Suppressor macrophage treated with lipopolysaccharide for 1 hour (primary cell): ENCODE data around the gene ZNF160.
"Not testable (repeated sequence)": the region's sequence is repeated elsewhere in the genome, so short reads cannot be mapped to it uniquely, and the experiment has no call there.

ENCODE experiments used
- DNase-seq, 3 donors: peaks; one replicate each; pipeline ENCODE4 v3.0.0-alpha.2; 2020 to 2022

Gene ZNF160

DNA sequence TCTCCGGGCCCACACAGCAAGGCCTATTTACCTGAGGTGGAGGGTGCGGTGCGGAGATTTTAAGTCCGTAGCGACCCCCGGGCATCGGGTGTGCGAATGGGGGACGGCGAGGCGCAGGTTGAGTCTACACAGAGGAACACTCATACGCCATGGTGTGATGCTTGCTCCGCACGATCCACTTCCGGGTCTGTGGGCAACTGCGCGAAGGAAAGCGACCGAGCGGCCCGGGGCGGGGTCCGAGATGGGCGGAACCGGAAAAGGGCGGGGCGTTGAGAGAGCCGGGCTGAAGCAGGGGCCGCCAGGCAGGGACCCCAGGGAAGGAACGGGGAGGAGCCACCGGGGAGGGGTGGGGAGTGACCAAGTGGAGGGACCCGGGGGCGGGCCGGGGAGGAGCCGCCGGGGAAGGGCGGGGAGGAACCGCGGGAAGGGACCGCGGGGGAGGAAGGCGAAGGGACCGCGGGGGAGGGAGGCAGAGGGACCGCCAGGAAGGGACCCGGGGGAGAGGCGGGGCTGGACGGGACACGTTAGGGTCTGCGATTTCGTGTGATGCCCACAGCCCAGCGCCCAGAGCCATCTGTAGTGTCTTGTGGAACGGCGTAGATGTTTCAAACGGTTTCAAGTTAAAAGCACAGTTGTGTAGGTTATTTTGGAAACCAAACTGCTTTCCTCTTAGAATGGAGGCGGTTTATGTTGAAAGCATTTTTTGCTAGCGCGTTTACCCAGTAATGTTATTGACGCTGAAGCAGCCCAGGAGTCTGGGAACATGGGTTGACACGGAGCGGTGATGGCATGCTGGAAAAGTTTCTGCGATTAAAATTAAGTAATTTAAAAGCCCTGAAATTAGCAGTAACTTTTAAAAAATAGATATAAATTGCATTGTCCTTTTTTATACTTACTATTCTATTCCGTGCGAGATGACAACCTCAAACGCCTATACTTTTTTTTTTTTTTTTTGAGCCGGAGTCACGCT is at the start of gene ZNF160:
Gene ZNF160, minus strand, starts transcription at position 189 of the 970 bp plus-strand sequence. CDS start 17,146 bp downstream, outside the sequence.
- DNase-seq: peak; percentile 97 to 99 (median 99)

DNA sequence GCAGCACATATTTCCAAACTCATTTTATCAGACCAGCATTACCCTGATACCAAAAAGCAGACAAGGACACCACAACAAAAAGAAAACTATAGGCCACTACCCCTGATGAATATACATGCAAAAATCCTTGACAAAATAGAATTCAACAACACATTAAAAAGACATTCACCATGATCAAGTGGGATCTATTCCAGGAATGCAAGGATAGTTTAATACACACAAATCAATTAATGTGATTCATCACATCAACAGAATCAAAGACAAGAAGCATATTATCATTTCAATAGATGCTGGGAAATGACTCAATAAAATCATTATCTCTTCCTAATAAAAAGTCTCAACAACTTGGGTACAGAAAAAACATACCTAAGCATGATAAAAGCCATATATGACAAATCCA is 44.4 kb upstream of the ZNF160 start:
- DNase-seq: no peak

DNA sequence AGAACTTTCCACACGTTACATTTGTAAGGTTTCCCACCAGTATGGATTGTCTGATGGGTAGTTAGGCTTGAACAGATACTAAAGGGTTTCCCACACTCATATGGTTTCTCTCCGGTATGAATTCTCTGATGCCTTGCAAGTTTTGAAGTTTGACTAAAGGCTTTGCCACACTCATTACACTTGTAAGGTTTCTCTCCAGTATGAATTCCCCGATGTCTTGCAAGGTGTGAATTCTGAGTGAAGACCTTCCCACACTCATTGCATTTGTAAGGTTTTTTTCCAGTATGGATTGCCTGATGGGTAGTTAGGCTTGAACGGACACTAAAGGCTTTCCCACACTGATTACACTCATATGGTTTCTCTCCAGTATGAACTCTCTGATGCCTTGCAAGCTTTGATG is 37.1 kb upstream of the ZNF160 start:
- no peak for DNase-seq

DNA sequence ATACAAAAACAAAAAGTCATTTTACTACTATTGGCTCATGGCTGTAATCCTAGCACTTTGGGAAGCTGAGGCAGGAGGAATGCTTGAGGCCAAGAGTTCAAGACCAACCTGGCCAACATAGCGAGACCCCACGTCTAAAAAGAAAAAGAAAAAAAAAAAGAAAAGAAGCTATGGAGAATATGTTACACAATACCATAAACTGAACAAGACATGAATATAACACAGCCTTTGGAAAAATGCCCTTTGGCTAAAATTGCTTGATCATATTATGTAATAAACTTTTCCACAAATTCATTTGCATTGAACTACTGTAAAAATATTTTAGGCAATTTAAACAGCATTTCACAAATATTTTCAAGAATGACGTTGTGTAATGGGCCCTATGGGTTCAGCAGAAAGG is 33.2 kb upstream of the ZNF160 start:
- no peak for DNase-seq

DNA sequence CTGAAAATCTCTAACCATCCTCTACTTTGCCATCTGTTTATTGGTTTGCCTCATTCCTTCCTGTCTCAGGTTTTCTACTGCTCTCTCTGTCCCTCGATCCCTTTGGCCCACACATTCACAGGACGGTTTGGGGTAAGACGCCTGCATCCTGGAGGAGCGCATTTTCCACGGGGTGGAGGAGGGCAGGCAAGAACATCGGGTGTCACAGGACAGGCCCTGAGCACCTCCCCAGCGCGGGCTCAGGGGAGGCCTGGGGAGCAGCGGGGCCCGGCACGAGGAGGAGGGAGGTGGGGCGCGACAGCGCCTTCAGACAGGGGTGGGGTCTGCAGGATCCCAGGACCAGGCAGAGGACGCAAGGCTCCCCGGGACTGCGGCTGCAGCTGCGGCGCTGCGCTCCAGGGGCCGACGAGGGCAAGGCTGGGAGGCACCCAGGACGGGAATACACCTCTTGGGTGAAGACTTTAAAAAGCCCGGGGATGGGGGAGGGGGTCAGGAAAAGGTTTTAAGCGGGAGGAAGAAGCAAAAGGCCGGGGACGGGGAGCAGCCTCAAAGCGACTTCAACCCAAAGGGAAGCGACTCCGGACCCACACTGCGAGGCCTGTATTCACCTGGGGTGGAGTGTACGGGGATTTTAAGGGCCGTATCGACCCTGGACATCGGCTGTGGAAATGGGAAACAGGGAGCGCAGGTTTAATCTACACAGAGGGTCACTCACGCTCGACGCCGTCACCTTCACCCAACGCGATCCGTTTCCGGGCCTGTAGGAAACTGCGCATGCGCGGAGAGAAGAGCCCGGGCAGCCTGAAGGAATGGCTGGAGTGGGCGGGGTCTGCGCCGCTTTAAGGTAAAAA is 29.1 kb upstream of the ZNF160 start, which contains the start of gene ZNF415:
Gene ZNF415, minus strand, starts transcription at position 770 of the 851 bp plus-strand sequence. CDS start 10,234 bp downstream, outside the sequence.
- peak; percentile 46 to 71 (median 57) for DNase-seq

DNA sequence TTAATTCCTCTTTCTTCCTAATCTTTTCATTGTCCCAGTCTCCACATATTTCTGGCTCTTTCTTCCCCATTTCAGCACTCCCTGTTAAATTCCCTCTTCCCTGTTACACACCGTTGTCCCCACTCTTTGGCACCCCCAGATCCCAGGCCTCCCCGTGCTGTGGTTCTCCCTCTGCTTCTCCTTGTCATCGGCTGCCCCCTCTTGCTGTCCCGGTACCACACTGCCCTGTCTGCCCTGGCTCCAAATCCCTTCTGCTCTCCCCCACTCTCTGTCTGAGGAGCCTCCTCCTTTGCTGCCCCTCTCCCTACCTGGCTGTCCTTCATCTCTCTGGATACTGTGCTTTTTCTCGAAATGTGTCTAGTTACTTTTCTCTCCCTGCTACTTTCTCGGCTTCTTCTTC is 28.5 kb upstream of the ZNF160 start:
- DNase-seq: no peak

DNA sequence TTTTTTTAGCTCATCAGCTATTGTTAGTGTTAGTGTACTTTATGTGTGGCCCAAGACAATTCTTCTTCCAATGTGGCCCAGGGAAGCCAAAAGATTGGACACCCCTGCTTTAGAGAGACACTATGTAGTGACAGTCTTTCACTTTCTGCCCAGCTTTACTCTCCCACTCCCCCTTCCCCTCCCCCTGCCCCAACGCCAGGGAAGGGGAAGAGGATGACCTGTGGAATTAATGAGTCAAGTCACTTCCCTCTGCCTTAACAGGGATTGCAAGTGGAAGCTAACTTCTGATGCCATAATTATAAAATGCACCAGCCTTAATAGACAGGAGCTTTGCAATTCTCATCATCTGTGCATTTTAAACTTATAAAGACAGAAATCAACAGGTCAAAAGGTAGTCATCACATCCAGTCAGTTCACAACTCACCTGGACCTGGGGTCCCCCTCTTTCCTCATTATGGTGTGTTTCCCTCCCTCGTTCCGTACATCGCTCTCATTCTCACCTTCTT is 27.9 kb upstream of the ZNF160 start:
- peak in 2 of 3 donors; percentile 10 to 13 for DNase-seq

DNA sequence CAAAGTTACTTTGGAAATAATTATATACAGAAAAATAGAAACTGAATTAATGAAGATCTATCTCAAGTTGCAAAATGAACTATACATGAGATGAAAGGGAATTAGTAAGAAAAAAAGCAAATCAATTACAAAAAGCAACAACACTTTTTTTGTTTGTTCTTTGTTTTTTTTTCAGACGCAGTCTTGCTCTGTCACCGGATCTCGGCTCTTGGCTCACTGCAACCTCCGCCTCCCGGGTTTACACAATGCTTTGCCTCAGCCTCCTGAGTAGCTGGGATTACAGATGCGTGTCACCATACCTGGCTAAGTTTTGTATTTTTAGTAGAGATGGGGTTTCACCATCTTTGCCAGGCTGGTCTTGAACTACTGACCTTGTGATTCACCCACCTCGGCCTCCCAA is 27.3 kb upstream of the ZNF160 start:
- DNase-seq: no peak

DNA sequence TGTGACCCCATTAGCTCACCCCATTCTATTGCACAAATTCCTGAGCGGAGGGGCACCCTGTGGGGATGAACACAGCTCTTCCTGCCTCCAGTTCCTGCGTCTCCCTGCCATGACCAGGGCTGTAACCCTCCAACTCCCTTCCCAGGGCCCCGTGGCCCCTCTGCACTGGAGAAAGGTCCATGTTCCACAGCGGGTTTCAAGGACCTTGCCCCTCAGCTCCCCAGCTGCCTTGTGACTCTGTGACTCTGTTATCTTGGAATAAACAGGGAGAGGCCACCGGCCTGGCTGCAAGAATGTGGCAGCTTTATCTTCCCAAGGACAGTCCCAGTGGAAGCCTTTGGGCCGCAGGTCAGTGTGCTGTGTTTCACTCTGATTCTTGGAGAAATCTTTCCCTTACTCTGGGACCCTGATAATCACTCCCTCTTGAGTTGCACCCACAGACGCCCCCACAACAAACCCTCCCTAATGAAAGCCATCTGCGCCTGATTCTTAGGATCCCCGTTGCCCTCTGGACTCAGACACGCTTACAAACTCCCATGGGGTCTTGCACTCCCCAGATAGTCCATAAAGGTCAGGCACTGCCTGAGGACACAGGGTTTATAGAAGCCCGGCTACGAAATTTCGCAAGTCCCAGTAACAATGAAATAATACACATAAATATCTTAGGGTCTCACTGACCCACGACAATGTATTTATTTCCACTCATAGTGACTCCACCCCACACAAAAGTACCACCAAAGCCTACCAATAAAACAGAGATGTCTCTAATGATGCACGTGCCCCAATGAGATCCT is 23.7 kb upstream of the ZNF160 start:
- not testable (repeated sequence) for DNase-seq

DNA sequence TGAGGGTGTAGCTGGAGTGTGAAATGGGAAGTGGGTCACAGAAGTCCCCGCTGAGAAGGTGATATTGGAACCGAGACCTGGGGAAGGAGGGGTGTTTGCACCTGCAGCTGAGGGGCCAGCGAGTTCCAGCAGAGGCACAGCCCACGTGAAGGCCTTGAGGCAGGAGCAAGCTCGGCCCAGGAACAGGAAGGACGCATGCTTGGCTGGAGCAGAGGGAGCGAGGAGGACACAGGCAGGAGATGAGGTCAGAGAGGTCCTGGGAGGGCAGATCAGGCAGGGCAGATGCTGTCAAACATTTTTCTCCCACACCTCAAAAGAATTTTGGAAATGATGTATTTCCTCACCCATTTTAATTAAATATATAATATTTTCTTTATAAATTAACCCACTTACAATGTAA is 20.2 kb upstream of the ZNF160 start:
- DNase-seq: no peak

DNA sequence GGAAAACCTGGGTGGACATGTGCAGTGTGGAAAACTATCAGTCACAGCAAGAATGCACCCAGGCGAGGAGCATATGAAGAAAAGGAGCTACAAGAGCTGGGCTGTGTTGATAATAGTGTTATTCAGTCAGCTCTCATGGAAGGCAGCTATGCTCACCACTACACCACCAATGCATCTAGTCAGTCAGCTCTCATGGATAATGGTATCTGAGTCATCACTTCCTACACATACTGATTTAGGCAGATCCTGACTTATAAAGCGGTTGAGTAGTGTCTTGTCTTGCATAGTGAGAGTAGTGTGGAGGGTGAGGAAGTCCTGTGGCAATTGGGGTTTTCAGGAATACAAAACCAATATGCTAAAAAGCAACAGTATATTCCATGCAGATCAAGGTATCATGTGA is 9.1 kb upstream of the ZNF160 start:
- no peak for DNase-seq

DNA sequence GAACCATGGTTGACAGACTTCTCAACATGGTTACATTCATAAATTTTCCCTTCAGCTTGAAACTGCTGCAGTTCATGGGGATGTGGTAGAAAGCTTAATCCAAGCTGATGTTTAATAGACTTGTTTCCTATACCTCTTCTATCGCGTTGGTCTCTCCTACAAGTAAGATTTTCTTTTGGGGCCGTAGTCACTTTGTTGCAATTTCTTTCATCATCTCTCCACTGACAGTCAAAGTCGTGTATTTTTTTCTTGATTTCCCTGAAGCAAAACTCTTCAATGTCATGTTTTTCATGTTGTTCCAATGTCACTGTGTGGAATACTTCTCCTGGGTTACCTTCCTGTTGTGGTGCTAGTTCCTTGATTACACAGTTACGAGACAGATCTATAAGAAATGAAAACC is 6.3 kb upstream of the ZNF160 start:
- DNase-seq: no peak

DNA sequence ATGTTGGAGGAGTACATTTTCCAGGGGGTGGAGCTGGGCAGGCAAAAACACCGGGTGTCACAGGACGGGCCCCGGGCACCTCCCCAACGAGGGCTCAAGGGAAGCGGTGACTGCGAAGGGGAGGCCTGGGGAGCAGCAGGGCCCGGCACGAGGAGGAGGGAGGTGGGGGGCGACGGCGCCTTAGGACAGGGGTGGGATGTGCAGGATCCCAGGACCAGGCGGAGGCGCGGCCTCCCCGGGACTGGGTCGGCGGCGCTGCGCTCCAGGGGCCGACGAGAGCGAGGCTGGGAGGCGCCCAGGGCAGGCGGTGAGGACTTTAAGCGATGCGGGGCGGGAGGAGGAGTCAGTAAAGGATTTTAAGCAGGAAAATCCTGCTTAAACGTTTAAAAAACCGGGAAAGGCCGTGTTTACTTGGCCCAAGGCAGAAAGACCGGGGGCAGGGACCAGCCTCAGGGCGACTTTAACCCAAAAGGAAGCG is 427 bp downstream of the ZNF160 start:
- peak; percentile 44 to 68 (median 44) for DNase-seq

DNA sequence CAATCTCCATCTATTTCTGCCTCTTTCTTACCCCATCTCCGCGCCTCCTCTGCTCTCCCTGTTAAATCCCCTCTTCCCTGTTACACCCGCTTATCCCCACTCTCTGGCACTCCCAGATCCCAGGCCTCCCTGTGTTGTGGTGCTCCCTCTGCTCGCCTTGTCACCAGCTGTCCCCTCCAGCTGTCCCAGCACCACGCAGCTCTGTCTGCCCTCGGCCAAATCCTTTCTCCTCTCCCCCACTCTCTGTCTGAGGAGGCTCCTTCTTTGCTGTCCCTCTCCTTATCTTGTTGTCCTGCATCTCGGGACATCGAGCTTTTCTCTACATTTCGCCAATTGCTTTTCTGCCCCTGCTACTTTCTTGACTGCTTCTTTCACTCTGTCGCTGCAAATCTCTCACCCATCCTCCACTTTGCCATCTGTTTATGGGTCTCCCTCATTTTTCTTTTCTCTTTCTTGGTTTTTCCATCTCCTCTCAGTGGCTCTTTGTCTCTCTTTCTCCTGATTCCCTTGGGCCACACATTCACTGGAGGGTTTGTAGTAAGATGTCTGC is 941 bp downstream of the ZNF160 start:
- DNase-seq: no peak

DNA sequence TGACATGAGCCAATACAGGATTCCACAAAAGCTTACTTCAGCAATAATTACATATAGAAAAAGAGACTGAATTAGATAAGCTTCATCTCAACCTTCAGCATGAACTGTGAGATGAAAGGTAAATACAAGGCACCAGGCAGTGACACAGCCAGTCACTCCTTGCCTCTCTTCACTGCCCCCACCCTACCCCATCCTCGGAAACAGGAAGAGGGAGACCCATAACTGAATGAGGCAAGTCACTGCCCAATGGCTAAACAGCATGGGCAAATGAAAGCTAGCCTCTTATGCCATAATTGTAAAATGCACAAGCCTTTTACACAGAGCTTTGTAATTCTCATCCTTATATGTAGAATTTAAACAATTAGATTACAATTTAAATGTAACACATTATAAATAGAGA is 1.7 kb downstream of the ZNF160 start:
- DNase-seq: peak; percentile 21 to 29 (median 22)

DNA sequence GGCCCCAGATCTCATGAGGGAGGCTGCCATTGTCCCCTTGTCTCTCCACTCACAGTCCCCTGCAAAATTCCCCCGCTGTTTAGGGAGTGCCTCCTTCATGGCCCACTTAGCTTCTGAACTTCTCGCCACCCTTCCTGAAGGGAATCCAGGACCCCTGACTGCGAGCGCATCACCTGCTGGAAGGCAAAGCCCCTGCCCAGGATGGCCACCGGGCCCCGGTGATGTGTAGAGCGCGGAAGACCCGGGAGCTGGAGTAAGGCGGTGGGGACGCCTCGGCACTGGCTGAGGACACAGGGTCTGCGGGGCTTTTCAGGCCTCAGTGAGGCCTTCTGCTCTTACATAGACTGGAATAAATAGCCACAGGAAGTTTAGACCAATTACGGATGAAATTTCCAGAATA is 4.7 kb downstream of the ZNF160 start:
- not testable (repeated sequence) for DNase-seq

DNA sequence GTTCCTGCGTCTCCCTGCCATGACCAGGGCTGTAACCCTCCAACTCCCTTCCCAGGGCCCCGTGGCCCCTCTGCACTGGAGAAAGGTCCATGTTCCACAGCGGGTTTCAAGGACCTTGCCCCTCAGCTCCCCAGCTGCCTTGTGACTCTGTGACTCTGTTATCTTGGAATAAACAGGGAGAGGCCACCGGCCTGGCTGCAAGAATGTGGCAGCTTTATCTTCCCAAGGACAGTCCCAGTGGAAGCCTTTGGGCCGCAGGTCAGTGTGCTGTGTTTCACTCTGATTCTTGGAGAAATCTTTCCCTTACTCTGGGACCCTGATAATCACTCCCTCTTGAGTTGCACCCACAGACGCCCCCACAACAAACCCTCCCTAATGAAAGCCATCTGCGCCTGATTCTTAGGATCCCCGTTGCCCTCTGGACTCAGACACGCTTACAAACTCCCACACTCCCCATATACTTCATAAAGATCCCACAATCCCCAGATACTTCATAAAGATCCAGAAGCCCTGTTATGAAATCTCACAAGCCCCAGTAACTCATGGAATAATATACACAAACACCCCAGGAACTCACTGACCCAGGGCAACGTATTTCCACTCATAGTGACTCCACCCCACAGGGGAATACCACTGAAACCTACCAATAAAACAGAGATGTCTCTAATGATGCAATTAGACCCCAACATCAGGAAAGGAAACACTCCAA is 6.1 kb downstream of the ZNF160 start:
- not testable (repeated sequence) for DNase-seq

DNA sequence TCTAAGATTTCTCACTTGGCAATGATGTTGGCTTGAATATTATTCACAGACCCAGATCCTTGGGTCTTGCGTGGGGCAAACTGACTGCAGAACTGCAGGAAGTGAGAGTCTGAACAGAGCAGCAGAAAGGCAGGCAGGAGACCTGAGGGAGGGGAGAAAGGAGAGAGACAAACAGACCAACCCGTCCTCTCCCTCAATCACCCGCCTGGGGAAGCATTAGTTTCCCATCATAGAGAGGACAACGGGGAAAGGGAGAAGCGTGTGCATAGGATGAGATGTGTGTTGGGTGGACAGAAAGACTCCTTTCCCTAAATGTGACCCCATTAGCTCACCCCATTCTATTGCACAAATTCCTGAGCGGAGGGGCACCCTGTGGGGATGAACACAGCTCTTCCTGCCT is 6.6 kb downstream of the ZNF160 start:
- not testable (repeated sequence) for DNase-seq

DNA sequence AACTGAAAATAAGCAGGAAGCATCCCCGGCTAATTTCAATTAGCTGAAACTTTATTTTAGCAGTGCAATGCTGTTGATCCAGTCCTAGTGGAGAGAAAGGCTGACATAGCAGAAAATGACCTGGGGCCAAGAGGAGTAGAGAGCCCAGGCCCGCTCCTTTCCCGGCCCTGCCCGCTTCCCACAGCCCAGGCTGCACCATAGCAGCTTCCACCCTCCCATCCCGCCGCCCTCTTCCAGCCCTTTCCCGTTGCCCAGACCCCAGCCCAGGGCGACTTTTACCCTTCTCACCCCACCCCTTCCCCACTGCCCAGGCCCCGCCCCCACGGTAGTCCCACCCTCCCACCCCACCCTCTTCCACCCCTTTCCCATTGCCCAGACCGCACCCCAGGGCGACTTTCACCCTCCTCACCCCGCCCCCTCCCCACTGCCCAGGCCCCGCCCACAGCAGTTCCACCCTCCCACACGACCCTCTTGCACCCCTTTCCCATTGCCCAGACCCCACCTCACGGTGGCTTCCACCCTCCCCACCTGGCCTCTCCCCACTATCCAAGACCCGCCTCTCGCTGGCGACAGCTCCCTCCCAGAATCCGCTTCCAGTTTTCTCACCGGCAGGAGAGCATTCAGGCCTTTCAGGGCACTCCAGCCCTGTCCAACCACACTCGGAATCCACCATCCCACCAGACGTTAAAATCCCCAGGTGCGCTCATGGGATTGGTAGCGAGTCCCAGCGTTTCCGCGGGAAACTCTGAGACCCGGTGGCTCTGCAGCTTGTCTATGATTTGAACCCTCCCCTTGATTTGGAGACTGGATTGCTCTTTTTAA is 8.3 kb downstream of the ZNF160 start:
- no peak for DNase-seq

DNA sequence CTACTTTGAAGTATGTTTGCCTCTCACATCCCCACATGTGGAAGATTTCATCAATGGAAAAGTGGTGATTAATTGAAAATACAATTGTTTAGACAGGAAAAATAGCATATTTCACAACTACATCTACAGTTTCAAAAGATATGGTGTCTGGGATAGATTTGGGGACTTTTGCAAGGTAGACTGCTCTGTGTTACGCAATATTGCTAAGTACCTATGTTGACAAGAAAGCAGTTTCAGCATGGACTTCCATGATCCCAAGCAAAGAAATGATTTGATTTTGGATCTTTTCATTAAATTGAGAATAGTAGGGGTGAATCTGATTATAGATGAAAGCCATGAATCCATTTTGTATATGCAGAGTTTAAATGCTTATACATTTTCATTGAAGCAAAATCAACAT is 10.5 kb downstream of the ZNF160 start:
- no peak for DNase-seq
